ENCODE results near the gene LIN37.

LIN37 gene, protein sequence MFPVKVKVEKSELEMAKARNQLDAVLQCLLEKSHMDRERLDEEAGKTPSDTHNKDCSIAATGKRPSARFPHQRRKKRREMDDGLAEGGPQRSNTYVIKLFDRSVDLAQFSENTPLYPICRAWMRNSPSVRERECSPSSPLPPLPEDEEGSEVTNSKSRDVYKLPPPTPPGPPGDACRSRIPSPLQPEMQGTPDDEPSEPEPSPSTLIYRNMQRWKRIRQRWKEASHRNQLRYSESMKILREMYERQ

DNA sequence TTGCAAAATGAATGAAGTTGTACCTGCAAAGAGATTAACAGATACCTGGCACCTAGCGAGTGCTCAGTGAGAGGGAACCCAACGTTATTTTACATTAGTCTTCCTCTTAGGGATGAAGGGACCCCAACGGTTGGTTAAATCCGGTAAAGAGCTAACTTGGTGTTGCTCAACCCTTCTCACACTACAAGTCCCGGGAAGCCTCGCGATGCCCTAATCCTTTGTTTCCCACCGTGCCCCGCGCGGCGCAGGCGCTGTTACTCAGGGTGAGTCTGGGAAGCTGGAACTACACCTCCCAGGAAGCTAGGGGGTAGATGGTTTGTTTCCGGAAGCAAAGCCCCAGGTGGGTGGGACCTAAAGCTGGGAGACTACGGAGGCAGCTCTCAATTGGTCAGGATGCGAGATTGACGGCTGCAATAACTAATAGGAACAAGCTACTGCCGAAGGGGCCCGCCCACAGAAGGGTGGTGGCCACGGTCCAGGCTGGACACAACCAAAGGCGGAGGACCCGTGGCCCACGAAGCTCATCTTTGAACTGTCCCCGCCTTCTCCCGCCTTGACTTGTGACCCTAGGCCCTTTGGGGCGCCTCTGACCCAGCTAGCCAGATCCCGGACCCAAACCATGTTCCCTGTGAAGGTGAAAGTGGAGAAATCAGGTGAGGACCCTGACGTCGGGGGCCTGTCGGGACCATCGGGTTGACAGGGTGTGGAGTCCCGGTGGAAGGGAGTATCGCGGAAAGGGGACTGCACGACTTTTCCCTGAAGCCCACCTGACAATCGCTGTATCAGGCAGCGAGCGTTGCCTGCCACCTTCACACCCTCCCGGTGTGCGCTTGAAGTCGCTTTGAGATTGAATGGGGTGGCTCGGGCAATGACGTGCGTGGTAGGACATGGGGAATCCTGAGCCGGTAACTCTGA, at the start of gene LIN37:
TSS of gene LIN37 (plus strand) at position 471 of the 915 bp plus-strand sequence. CDS start at position 620, 149 bp downstream.
- peak; percentile 100 for DNase-seq

GRCh38 chr19:35702223-35703012, 46.0 kb upstream of the LIN37 start:
- peak; percentile 97 for DNase-seq

- no peak for DNase-seq
Observed at GRCh38 chr19:35703343-35703742, 45.0 kb upstream of the LIN37 start.

DNA sequence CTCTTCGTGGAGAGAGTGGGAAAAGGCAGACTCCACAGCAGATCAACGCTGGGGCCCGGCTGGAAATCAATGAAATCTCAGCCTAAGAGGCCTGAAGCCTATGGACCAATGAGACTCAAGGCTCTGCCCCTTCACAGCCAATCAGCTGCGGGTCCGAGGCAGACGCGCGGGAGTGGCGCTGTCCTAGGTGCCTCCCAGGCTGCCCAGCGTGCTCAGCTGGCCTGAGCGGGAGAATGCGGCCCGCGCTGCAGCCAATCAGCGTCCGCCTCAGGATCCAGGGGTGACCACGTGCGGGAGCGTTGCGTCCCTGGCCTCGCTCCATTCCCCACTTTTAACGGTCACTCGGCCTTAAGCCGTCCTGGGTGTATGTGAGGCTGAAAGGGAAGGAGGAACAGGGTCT, 44.2 kb upstream of the LIN37 start, which contains the start of gene ZBTB32:
TSS of gene ZBTB32 (plus strand) at position 341 of the 400 bp plus-strand sequence. CDS start 10,069 bp downstream, outside the sequence.
- peak; percentile 61 for DNase-seq

GRCh38 chr19:35708391-35708790, 40.0 kb upstream of the LIN37 start:
- no peak for DNase-seq

GRCh38 chr19:35710784-35711723, 37.3 kb upstream of the LIN37 start:
- DNase-seq: no peak

- no peak for DNase-seq
Observed at GRCh38 chr19:35712567-35713505, 35.5 kb upstream of the LIN37 start.

DNA sequence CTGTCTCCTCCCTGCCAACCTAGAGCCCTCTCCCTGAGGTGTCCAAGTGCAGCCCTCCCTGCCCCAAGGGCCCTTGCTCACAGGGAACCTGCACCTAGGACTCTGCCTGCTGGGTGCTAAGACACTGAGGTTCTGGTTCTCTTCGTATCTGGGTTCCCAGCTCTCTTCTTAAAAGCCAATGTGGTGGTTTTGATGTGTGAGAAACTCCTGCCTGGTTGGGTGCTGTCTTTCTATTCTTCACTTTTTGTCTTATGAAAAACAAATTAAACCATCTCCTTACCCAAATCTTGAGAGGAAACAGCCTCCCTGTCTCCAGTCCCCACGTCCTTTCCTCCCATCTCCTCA, 34.9 kb upstream of the LIN37 start:
- DNase-seq: no peak

- DNase-seq: no peak
Observed at GRCh38 chr19:35713904-35714495, 34.4 kb upstream of the LIN37 start.

- DNase-seq: no peak
Observed at GRCh38 chr19:35714601-35715354, 33.6 kb upstream of the LIN37 start.

- no peak for DNase-seq
Observed at GRCh38 chr19:35715355-35715809, 33.0 kb upstream of the LIN37 start.

GRCh38 chr19:35715981-35716800, 32.2 kb upstream of the LIN37 start:
- DNase-seq: no peak

- DNase-seq: peak; percentile 91
Observed at GRCh38 chr19:35716801-35717664, 31.3 kb upstream of the LIN37 start.

DNA sequence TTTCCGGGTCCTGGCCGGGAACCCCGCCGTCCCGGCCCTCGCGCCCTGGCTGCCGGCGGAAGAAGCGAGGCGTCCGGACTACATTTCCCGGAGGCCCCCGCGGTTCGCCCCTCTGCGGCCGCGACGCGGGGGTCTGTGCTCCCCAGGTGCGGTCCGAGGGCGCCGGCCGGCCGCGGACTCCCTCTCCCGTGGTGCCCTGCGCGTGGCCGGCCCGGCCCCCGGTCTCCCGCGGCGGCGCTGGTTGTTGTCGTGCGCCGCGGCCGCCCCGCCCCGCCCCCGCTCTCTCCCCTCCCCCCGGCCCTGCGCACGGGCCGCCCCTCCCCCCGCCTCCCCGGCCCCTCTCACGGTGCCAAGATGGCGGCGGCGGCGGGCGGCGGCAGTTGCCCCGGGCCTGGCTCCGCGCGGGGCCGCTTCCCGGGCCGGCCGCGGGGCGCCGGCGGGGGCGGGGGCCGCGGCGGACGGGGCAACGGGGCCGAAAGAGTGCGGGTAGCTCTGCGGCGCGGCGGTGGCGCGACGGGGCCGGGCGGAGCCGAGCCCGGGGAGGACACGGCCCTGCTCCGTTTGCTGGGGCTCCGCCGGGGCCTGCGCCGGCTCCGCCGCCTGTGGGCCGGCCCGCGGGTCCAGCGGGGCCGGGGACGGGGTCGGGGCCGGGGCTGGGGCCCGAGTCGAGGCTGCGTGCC, 30.6 kb upstream of the LIN37 start, which contains the start of gene KMT2B:
TSS of gene KMT2B (plus strand) at position 339 of the 680 bp plus-strand sequence. CDS start at position 355, 16 bp downstream.
- peak; percentile 97 for DNase-seq

DNA sequence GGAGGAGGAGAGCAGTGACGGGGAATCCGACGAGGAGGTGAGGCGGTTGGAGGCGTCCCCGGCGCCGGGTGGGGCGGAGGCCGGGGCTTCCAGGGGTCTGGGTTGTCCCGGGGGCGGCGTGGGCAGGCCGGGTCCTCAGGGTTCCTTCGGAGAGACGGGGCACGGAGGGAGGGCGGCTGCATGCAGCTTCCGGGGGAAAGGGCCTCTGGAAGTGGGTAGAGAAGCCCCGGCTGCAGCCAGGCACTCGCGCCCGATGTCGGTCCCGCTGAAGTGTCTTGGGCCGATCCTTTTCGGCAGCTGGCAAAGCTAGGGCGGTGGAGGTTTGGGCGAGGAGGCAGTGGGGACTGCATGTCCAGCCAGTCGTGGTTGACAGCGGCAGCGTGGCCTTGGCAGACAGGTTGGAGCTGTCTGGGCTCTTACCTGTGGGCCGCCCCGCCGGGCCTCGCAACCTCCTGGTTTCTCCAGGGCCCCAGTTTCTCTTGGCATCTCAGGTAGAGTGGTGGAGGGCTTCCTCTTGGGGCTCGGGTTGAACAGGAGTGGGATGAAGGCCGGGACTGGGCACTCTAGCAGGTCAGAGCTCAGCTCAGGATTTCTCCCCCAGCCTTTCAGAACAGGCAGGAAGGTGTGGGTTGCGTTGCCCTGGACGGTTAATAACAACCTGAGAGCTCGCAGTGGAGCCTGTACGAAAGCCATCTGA, 29.9 kb upstream of the LIN37 start:
- DNase-seq: no peak
